ENCODE results near the gene TRIM9. TPM values are rescaled to one million over a fixed set of nuclear protein-coding genes. Genes with fewer than 3 reads are reported as not detected.

The TRIM9 gene
- total and polyA plus RNA-seq, 2 experiments from 2014 or later = 4.4 to 6.2 TPM

DNA sequence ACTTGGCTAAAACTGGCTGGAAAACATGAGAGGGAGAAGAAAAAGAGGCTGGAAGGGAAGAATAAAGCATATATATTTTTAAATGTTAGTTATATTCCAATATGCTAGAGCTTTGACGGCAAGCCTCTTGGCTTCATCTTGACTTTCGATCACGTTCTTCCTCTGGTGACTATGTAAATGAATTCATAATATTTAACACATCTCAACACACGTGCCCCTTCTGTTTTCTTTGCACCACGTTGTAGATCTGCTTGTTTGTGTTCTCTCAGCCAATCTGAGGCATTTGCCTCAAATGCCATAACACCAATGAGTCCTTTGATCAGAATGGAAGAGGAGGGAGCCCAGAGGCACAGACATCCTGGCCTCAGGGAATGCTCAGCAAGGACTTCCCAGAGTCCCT lies 45.4 kb upstream of the TRIM9 start:
- H3K27me3 ChIP-seq (ENCODE audit: insufficient read depth) = no peaks in the 10 kb centered on the region
- no peak overlapping the region for H3K4me2 ChIP-seq
- DNase-seq (ENCODE audit: low spot score) = no peak
- no peak overlapping the region for H3K4me3 Mint-ChIP-seq
- H3K9me2 ChIP-seq (ENCODE audit: insufficient read depth) = peaks cover 16% of the 10 kb centered on the region
- H3K4me3 ChIP-seq = no peak overlapping the region
- peaks cover 33% of the 10 kb centered on the region for H3K9me3 Mint-ChIP-seq
- H3K79me2 ChIP-seq (replicated peaks; ENCODE audit: insufficient read depth) = no peaks in the 10 kb centered on the region
- peaks cover 36% of the 10 kb centered on the region for H3K4me1 Mint-ChIP-seq
- H3K27ac Mint-ChIP-seq = no peak overlapping the region
- peaks cover 1% of the 10 kb centered on the region for H3K27me3 Mint-ChIP-seq (ENCODE audit: insufficient read depth, low read depth, poor library complexity)
- H4K20me1 ChIP-seq (replicated peaks; ENCODE audit: insufficient read depth) = no peaks in the 10 kb centered on the region
- no peaks in the 10 kb centered on the region for H3F3A ChIP-seq (replicated peaks; ENCODE audit: low read depth)
- 0 out of 2 replicates have a peak, but pooled peaks cover 3% of the 10 kb centered on the region for H3K36me3 ChIP-seq (ENCODE audit: insufficient read depth)
- ATAC-seq = no peak
- H3K36me3 Mint-ChIP-seq (ENCODE audit: low read depth) = peaks cover 28% of the 10 kb centered on the region
- TF ChIP-seq ZNF462 (CRISPR knock-in tag; IDR thresholded peaks at IDR 0.05) (no peak), EZH2 (IDR thresholded peaks at IDR 0.05; ENCODE audit: low read depth, unreplicated experiment) (no peak), POLR2AphosphoS5 (IDR thresholded peaks at IDR 0.05; ENCODE audit: low read depth) (no peak)
- TF ChIP-seq, protein P1, sequence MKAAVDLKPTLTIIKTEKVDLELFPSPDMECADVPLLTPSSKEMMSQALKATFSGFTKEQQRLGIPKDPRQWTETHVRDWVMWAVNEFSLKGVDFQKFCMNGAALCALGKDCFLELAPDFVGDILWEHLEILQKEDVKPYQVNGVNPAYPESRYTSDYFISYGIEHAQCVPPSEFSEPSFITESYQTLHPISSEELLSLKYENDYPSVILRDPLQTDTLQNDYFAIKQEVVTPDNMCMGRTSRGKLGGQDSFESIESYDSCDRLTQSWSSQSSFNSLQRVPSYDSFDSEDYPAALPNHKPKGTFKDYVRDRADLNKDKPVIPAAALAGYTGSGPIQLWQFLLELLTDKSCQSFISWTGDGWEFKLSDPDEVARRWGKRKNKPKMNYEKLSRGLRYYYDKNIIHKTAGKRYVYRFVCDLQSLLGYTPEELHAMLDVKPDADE (IDR thresholded peaks at IDR 0.05) = no peak
- no peak overlapping the region for H2AFZ ChIP-seq
- H3K4me1 ChIP-seq (ENCODE audit: insufficient read depth) = peaks cover 31% of the 10 kb centered on the region
- no peak overlapping the region for H3K27ac ChIP-seq (ENCODE audit: low read depth)
